GM19351 (cell line): ENCODE measurements around the gene BCL2.
A peak's percentile ranks its signal among the peaks of the same experiment; 100 is the strongest.

Experiments
- ATAC-seq: cut with Tn5 transposase; IDR thresholded peaks from one replicate; pipeline ENCODE4 v1.9.1; 2021; ENCODE audit warnings: mild to moderate bottlenecking, moderate library complexity; ENCODE audit not compliant: unreplicated experiment

BCL2 gene

GRCh38 chr18:63098018-63098981 lies 221.3 kb downstream of the BCL2 start:
- ATAC-seq = peak; percentile 76

DNA sequence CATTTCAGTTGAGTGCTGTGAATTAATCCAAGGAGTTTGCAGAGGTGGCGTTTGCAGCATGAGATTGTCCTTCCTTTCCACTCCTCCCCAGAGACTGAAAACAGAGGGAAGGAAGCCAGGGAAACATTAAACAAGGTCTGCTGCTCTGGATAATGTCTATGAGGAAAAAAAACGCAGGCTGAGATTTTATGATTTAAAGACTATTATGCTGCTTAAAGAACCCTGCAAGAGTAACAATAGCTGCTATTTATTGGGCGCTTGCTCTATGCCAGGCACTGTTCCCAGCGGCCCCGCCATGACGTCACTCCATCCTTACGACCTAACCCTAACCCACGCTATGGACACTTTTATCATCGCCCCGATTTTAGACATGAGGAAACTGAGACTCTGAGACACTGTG lies 222.4 kb downstream of the BCL2 start:
- ATAC-seq = no peak

DNA sequence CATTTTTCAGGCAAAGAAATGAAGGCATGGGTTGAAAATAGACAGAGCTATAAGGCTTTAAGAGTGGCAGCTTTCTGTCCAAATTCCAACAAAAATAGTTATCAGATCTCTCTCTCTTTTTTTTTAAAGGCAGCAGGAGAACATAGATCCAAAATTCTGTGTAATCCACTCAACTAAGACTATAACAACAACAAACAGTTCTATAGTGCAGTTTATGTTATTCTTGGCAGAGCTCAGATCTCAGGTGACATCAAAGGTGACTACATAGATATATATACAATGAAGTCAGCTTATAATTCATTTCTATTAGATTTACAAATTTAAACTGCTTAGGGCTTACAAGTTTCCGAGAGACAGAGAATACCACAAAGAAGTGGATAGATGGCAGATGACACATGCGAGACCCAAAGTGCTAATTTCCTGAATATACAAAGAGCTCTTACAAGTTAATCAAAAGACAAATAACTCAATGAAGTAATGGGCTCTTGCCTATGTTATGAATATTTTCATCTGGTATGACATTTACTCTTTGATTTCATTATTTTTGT lies 223.2 kb downstream of the BCL2 start:
- no peak for ATAC-seq

GRCh38 chr18:63095768-63096167 lies 223.8 kb downstream of the BCL2 start:
- ATAC-seq = no peak

GRCh38 chr18:63091671-63092364 lies 227.8 kb downstream of the BCL2 start:
- no peak for ATAC-seq

GRCh38 chr18:63090334-63090733 lies 229.2 kb downstream of the BCL2 start:
- no peak for ATAC-seq

- ATAC-seq = no peak
Measured at GRCh38 chr18:63089041-63089440, 230.5 kb downstream of the BCL2 start.

DNA sequence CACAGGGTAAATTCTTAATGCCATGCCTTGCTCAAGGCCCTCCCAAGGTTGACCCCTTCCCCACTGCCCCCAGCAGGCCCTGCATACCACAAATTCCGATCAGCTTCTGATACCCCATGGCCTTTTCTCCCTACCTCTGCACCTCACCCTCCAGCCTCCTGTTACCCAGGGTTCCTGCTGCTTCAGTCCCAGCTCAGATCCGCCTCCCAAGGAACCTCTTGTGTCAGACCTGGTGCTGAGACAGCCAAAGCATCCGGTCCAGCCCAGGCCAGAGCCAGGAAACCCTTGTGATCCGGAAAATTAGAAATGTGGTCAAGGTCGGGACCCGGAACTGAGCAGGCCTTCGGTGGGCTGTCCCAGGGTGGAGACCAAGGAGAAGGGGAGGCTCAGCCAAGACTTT lies 231.3 kb downstream of the BCL2 start:
- ATAC-seq = no peak

DNA sequence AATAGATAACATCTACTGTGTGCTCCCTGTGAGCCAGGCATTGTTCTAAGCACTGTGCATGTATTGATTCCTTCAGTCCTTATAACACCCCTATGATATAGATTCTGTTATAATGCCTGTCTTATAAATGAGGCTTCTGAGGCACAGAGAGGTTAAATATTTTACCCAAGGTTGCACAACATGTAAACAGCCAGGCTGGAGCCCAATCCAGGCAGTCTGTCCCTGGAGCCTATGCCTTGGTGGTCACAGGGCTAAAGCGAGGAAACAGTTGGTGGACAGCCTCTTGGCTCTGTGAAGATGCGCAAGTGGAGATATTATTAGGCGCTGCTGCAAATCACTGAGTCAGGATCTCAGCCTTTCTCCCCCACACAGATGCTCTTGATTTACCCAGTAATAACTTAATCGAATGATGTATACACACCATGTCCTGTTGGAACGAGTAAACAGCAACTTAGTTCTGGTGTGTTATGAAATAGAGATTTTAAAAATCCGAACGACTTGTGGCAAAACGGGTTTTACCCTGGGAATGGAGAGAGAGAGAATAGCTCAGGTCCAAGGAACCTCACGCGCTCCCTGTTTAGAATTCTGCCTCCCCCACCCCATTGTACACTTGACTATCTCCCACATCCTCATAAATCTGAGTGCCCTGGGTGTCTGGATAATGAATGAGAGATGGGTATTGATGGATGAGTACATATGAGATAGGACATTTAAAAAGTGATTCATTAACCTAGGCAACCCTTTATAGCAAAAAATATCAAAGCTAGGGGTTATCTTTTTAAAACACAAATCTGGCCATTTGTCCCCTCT lies 231.9 kb downstream of the BCL2 start:
- ATAC-seq = no peak

GRCh38 chr18:63085611-63086010 lies 234.0 kb downstream of the BCL2 start:
- no peak for ATAC-seq

GRCh38 chr18:63084219-63084618 lies 235.3 kb downstream of the BCL2 start:
- no peak for ATAC-seq

- no peak for ATAC-seq
Measured at GRCh38 chr18:63083555-63083954, 236.0 kb downstream of the BCL2 start.

DNA sequence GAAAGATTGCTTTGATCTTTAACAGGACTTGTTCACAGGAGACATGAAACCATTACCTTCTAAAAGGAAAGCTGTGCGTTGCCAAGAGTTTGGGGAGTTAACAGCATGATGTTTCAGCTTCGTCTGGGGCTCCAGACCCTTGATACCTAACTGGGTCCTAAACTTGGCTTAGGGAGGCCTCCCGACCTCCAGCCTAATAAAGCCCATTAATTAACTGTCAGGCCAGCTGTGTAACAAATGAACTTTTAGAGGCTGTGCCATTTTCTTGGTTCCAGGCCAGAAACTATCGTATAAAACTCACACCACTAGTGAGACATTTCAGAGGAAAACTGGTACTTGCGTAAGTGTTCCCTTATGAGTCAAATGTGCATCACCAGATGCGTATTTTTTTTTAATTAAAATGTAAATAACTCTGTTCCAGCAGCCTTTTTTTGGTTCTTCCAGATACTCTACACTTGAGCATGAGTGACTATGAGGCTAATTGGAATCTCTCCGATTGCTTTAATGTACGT lies 236.5 kb downstream of the BCL2 start:
- ATAC-seq = no peak

DNA sequence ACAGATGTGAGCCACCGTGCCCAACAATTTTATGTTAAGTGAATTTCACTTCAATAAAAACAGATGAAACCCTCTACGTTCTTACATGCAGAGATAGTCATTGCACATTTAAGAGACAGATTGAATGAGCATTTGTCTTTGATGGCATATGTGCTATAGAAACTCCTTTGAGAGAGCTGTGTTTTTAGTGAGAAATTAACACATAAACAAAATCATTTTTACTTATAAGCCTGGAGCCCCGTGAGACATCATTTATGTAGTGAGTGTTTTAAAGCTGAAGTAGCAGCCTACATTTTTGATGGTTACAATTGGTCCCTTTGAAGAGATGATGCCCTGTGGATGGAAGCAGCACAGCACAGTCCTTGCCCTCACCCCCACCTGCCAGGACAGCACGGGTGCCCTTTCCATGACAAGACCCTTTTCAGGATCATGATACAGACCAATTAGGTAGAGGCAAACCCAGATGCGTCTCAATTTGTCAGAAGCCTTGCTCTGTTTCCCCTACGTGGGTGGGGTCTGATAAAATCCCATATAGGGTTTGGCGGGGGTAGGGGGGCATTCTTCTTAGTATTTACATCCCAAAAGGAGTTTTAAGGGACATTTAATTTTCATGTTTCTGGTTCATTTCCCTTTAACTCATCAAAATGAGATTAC lies 237.1 kb downstream of the BCL2 start:
- ATAC-seq = no peak

GRCh38 chr18:63079114-63079513 lies 240.5 kb downstream of the BCL2 start:
- peak; percentile 37 for ATAC-seq

DNA sequence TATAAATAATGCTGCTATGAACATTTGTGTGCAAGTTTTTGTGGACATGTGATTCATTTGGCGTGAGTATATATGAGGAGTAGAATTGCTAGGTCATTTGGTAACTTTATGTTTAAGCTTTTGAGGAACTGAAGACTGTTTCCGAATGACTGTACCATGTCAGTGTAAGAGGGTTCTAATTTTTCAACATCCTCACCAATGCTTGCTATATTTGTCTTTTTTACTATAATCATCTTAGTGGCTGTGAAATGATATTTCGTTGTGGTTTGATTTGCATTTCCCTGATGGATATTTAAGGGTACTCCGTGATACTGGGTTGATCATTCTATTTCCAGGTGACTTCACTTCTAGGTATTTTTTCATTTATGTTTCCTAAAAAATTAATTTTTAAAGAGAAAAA lies 241.1 kb downstream of the BCL2 start:
- peak; percentile 94 for ATAC-seq

GRCh38 chr18:63074981-63075404 lies 244.6 kb downstream of the BCL2 start:
- ATAC-seq = no peak

GRCh38 chr18:63073481-63073880 lies 246.1 kb downstream of the BCL2 start:
- peak; percentile 52 for ATAC-seq
